ENCODE results near the gene FHAD1.

FHAD1 gene

GRCh38 chr1:15248216-15248615, 1.2 kb downstream of the FHAD1 start:
- H3K36me3 ChIP-seq (ENCODE audit: control insufficient read depth, insufficient read depth, low read length), result no peaks in the 10 kb centered on the region
- no CpG with 5 or more reads among the region's 4 CpGs for WGBS (ENCODE audit: insufficient coverage, insufficient read length)
- no peaks in the 10 kb centered on the region for H3K27me3 ChIP-seq (ENCODE audit: control insufficient read depth, insufficient read depth, low read length)
- H3K27ac ChIP-seq (ENCODE audit: low read length), result no peak overlapping the region
- peaks cover 2% of the 10 kb centered on the region; the same call in 1 of the 2 replicates for H3K4me1 ChIP-seq (ENCODE audit: control insufficient read depth, insufficient read depth, low read length)
- no peaks in the 10 kb centered on the region for H3K9me3 ChIP-seq (ENCODE audit: control insufficient read depth, insufficient read depth, low read length)
- DNase-seq (ENCODE audit: low read depth, low spot score), result no peak
- no peak overlapping the region for H3K4me3 ChIP-seq (ENCODE audit: low read length)

- Histone ChIP-seq H3K9me3 (ENCODE audit: control insufficient read depth, insufficient read depth, low read length) (no peaks in the 10 kb centered on the region), H3K36me3 (ENCODE audit: control insufficient read depth, insufficient read depth, low read length) (no peaks in the 10 kb centered on the region), H3K4me1 (ENCODE audit: control insufficient read depth, insufficient read depth, low read length) (peaks cover 2% of the 10 kb centered on the region; the same call in 1 of the 2 replicates), H3K4me3 (ENCODE audit: low read length) (no peak overlapping the region), H3K27me3 (ENCODE audit: control insufficient read depth, insufficient read depth, low read length) (no peaks in the 10 kb centered on the region), H3K27ac (ENCODE audit: low read length) (no peak overlapping the region)
- DNase-seq (ENCODE audit: low read depth, low spot score), result no peak
- WGBS (ENCODE audit: insufficient coverage, insufficient read length), result no CpG with 5 or more reads among the region's 5 CpGs
Observed at GRCh38 chr1:15249081-15249480, 2.1 kb downstream of the FHAD1 start.

GRCh38 chr1:15251857-15252835, 5.1 kb downstream of the FHAD1 start:
- H3K36me3 ChIP-seq (ENCODE audit: control insufficient read depth, insufficient read depth, low read length), result no peaks in the 10 kb centered on the region
- H3K27me3 ChIP-seq (ENCODE audit: control insufficient read depth, insufficient read depth, low read length), result no peaks in the 10 kb centered on the region
- no peaks in the 10 kb centered on the region for H3K9me3 ChIP-seq (ENCODE audit: control insufficient read depth, insufficient read depth, low read length)
- DNase-seq (ENCODE audit: low read depth, low spot score), result no peak
- H3K4me1 ChIP-seq (ENCODE audit: control insufficient read depth, insufficient read depth, low read length), result peaks cover 2% of the 10 kb centered on the region; the same call in 1 of the 2 replicates
- H3K4me3 ChIP-seq (ENCODE audit: low read length), result no peak overlapping the region
- H3K27ac ChIP-seq (ENCODE audit: low read length), result no peak overlapping the region
- no CpG with 5 or more reads among the region's 14 CpGs for WGBS (ENCODE audit: insufficient coverage, insufficient read length)

- Histone ChIP-seq H3K9me3 (ENCODE audit: control insufficient read depth, insufficient read depth, low read length) (no peaks in the 10 kb centered on the region), H3K36me3 (ENCODE audit: control insufficient read depth, insufficient read depth, low read length) (no peaks in the 10 kb centered on the region), H3K27me3 (ENCODE audit: control insufficient read depth, insufficient read depth, low read length) (no peaks in the 10 kb centered on the region), H3K4me1 (ENCODE audit: control insufficient read depth, insufficient read depth, low read length) (peaks cover 2% of the 10 kb centered on the region; the same call in 1 of the 2 replicates), H3K4me3 (ENCODE audit: low read length) (no peak overlapping the region), H3K27ac (ENCODE audit: low read length) (no peak overlapping the region)
- no CpG with 5 or more reads among the region's 2 CpGs for WGBS (ENCODE audit: insufficient coverage, insufficient read length)
- DNase-seq (ENCODE audit: low read depth, low spot score), result no peak
Observed at GRCh38 chr1:15254559-15254958, 7.5 kb downstream of the FHAD1 start.

- DNase-seq (ENCODE audit: low read depth, low spot score), result no peak
- Histone ChIP-seq H3K9me3 (ENCODE audit: control insufficient read depth, insufficient read depth, low read length) (no peaks in the 10 kb centered on the region), H3K36me3 (ENCODE audit: control insufficient read depth, insufficient read depth, low read length) (no peaks in the 10 kb centered on the region), H3K4me3 (ENCODE audit: low read length) (no peak overlapping the region), H3K27me3 (ENCODE audit: control insufficient read depth, insufficient read depth, low read length) (no peaks in the 10 kb centered on the region), H3K4me1 (ENCODE audit: control insufficient read depth, insufficient read depth, low read length) (peaks cover 2% of the 10 kb centered on the region; the same call in 1 of the 2 replicates), H3K27ac (ENCODE audit: low read length) (no peak overlapping the region)
- WGBS (ENCODE audit: insufficient coverage, insufficient read length), result no CpG with 5 or more reads among the region's 4 CpGs
Observed at GRCh38 chr1:15255582-15256149, 8.6 kb downstream of the FHAD1 start.

- Histone ChIP-seq H3K4me3 (ENCODE audit: low read length) (no peak overlapping the region), H3K36me3 (ENCODE audit: control insufficient read depth, insufficient read depth, low read length) (no peaks in the 10 kb centered on the region), H3K27me3 (ENCODE audit: control insufficient read depth, insufficient read depth, low read length) (no peaks in the 10 kb centered on the region), H3K9me3 (ENCODE audit: control insufficient read depth, insufficient read depth, low read length) (no peaks in the 10 kb centered on the region), H3K27ac (ENCODE audit: low read length) (no peak overlapping the region), H3K4me1 (ENCODE audit: control insufficient read depth, insufficient read depth, low read length) (peaks cover 2% of the 10 kb centered on the region; the same call in 1 of the 2 replicates)
- DNase-seq (ENCODE audit: low read depth, low spot score), result no peak
- WGBS (ENCODE audit: insufficient coverage, insufficient read length), result no CpG with 5 or more reads among the region's 3 CpGs
Observed at GRCh38 chr1:15256584-15256983, 9.6 kb downstream of the FHAD1 start.

GRCh38 chr1:15257309-15257708, 10.3 kb downstream of the FHAD1 start:
- H3K4me3 ChIP-seq (ENCODE audit: low read length), result no peak overlapping the region
- H3K27me3 ChIP-seq (ENCODE audit: control insufficient read depth, insufficient read depth, low read length), result no peaks in the 10 kb centered on the region
- DNase-seq (ENCODE audit: low read depth, low spot score), result no peak
- H3K4me1 ChIP-seq (ENCODE audit: control insufficient read depth, insufficient read depth, low read length), result peaks cover 2% of the 10 kb centered on the region; the same call in 1 of the 2 replicates
- WGBS (ENCODE audit: insufficient coverage, insufficient read length), result no CpG with 5 or more reads among the region's 14 CpGs
- H3K9me3 ChIP-seq (ENCODE audit: control insufficient read depth, insufficient read depth, low read length), result no peaks in the 10 kb centered on the region
- no peak overlapping the region for H3K27ac ChIP-seq (ENCODE audit: low read length)
- H3K36me3 ChIP-seq (ENCODE audit: control insufficient read depth, insufficient read depth, low read length), result no peaks in the 10 kb centered on the region

GRCh38 chr1:15258833-15259621, 12.0 kb downstream of the FHAD1 start:
- H3K27me3 ChIP-seq (ENCODE audit: control insufficient read depth, insufficient read depth, low read length), result no peaks in the 10 kb centered on the region
- H3K4me1 ChIP-seq (ENCODE audit: control insufficient read depth, insufficient read depth, low read length), result no peaks in the 10 kb centered on the region
- H3K9me3 ChIP-seq (ENCODE audit: control insufficient read depth, insufficient read depth, low read length), result no peaks in the 10 kb centered on the region
- H3K36me3 ChIP-seq (ENCODE audit: control insufficient read depth, insufficient read depth, low read length), result no peaks in the 10 kb centered on the region
- no peak for DNase-seq (ENCODE audit: low read depth, low spot score)
- no CpG with 5 or more reads among the region's 13 CpGs for WGBS (ENCODE audit: insufficient coverage, insufficient read length)
- H3K27ac ChIP-seq (ENCODE audit: low read length), result no peak overlapping the region
- no peak overlapping the region for H3K4me3 ChIP-seq (ENCODE audit: low read length)

- H3K4me1 ChIP-seq (ENCODE audit: control insufficient read depth, insufficient read depth, low read length), result no peaks in the 10 kb centered on the region
- no peaks in the 10 kb centered on the region for H3K27me3 ChIP-seq (ENCODE audit: control insufficient read depth, insufficient read depth, low read length)
- WGBS (ENCODE audit: insufficient coverage, insufficient read length), result no CpG with 5 or more reads among the region's 9 CpGs
- H3K36me3 ChIP-seq (ENCODE audit: control insufficient read depth, insufficient read depth, low read length), result no peaks in the 10 kb centered on the region
- no peak for DNase-seq (ENCODE audit: low read depth, low spot score)
- H3K9me3 ChIP-seq (ENCODE audit: control insufficient read depth, insufficient read depth, low read length), result no peaks in the 10 kb centered on the region
- H3K4me3 ChIP-seq (ENCODE audit: low read length), result no peak overlapping the region
- H3K27ac ChIP-seq (ENCODE audit: low read length), result no peak overlapping the region
Observed at GRCh38 chr1:15259622-15260007, 12.6 kb downstream of the FHAD1 start.

All from iPS DF 6.9 (cell line).